OCI-LY7 (cell line): ENCODE measurements around the gene HERPUD2. TPM values are rescaled to one million over a fixed set of nuclear protein-coding genes. Genes with fewer than 3 reads are reported as not detected.

Experiments used
- total RNA-seq, 2 experiments: library from RNA; depleted of rRNA in 1 of 2; stranded (reverse); fragments of >200 nt in 1 of 2; shearing (Covaris generic) in 1 of 2; gene quantifications; 2 replicates each; pipeline ENCODE4 v1.2.3, GENCODE V29; 2014 to 2022

Gene HERPUD2
- total RNA-seq, 2 experiments from 2014 or later: 11.9 to 20.6 TPM

Other genes starting within 250 kb of the HERPUD2 start
- 175 and 287 TPM in 2 replicates for gene SEPTIN7, start 105.9 kb upstream of the HERPUD2 start, total RNA-seq (2014; rRNA removed; shearing (Covaris generic))
- gene SEPTIN7, start 105.9 kb upstream of the HERPUD2 start, total RNA-seq (2022): 270 and 271 TPM in 2 replicates